Central memory CD8-positive, alpha-beta T cell (primary cell): Measurements from ENCODE around the gene DNAAF3.
"Not testable (repeated sequence)": the region's sequence is repeated elsewhere in the genome, so short reads cannot be mapped to it uniquely, and the experiment has no call there.

Experiments used
- ATAC-seq: fragments of 150-1000 bp; cut with Tn5 transposase; replicated peaks from 2 replicates; pipeline ENCODE4 v1.10.0; 2022; ENCODE audit warnings: mild to moderate bottlenecking, moderate FRiP score, moderate number of reproducible peaks; ENCODE audit not compliant: poor library complexity, severe bottlenecking; ENCODE audit errors: extremely low read depth
- DNase-seq, 2 donors: peaks; one replicate each; pipeline ENCODE4 v3.0.0; 2021; ENCODE audit warnings: low spot score in 2 of 2
- H3K27ac Mint-ChIP-seq: one replicate; pipeline ENCODE4 v1.8.0; 2022; ENCODE audit warnings: low read depth, mild to moderate bottlenecking, moderate library complexity, mixed read lengths
- H3K27me3 Mint-ChIP-seq: one replicate; pipeline ENCODE4 v1.8.0; 2022; ENCODE audit warnings: mixed read lengths
- H3K36me3 Mint-ChIP-seq: one replicate; pipeline ENCODE4 v1.8.0; 2022; ENCODE audit warnings: mild to moderate bottlenecking, moderate library complexity, mixed read lengths; ENCODE audit not compliant: insufficient read depth
- H3K4me1 Mint-ChIP-seq: one replicate; pipeline ENCODE4 v1.8.0; 2022; ENCODE audit warnings: mixed read lengths
- H3K4me3 Mint-ChIP-seq: one replicate; pipeline ENCODE4 v1.8.0; 2022; ENCODE audit warnings: mild to moderate bottlenecking, moderate library complexity, mixed read lengths
- H3K9me3 Mint-ChIP-seq: one replicate; pipeline ENCODE4 v1.8.0; 2022; ENCODE audit warnings: mixed read lengths

DNAAF3 gene

DNA sequence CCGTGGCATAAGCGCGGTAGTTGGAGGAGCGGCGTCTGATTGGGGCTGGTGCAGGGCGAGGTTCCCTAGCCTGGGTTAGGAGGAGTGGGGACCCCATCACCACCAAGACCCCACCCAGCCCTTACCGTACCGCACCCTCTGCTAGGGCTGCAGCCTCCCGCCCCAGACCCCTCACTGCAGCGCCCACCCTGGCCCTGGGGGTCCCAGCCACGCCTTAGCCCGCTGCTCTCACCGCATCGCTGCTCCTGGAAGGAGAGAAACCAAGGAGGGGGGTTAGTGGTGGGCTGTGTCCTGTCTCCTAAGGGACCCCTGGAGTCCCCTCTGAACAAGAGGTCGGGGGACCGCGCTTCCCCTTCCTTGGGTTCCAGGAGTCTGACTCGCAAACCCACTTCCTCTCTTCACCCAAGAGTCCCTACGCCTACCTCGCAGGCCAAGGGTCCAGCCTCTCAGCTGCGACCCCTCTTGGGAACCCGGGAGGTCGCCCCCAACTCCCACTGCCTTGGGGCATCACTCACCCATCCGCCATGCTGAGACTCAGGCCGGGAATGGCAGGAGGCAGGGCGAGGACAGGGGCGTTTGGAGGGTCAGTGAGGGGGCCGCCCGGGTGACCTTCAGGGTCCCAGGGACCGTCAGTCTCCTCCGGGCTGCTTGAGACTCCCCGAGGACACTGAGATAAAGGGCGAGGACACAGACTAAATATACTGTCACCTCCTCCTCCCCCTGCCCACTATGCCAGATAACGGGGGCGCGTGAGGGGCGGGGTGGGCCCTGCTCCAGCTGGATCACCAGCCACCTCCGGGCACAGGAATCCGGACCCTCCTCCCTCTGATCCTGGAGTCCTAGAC is 9.1 kb downstream of the DNAAF3 start, which contains the start of gene TNNI3:
TNNI3 (minus strand) TSS at position 669 of the 845 bp plus-strand sequence; CDS start at position 526, 143 bp downstream.
- Mint-ChIP-seq H3K4me3 (no peak within 1 kb of the TSS), H3K4me1 (peaks cover 27% of the 10 kb centered on the region), H3K9me3 (peaks cover 11% of the 10 kb centered on the region), H3K36me3 (peaks cover 2% of the 10 kb centered on the region), H3K27me3 (peaks cover 52% of the 10 kb centered on the region), H3K27ac (no peak within 1 kb of the TSS)
- ATAC-seq: no peak
- no peak for DNase-seq

GRCh38 chr19:55156202-55157063 is 10.0 kb downstream of the DNAAF3 start:
- no peak for ATAC-seq
- peaks cover 35% of the 10 kb centered on the region for H3K4me1 Mint-ChIP-seq
- H3K27ac Mint-ChIP-seq: no peak overlapping the region
- no peak overlapping the region for H3K4me3 Mint-ChIP-seq
- H3K36me3 Mint-ChIP-seq: peaks cover 4% of the 10 kb centered on the region
- H3K27me3 Mint-ChIP-seq: peaks cover 52% of the 10 kb centered on the region
- no peak for DNase-seq
- H3K9me3 Mint-ChIP-seq: peaks cover 18% of the 10 kb centered on the region

GRCh38 chr19:55155784-55156183 is 10.6 kb downstream of the DNAAF3 start:
- Mint-ChIP-seq H3K9me3 (peaks cover 18% of the 10 kb centered on the region), H3K4me1 (peaks cover 36% of the 10 kb centered on the region), H3K27me3 (peaks cover 49% of the 10 kb centered on the region)
- H3K4me3 Mint-ChIP-seq, H3K36me3 Mint-ChIP-seq, DNase-seq, ATAC-seq, H3K27ac Mint-ChIP-seq: not testable (repeated sequence)

GRCh38 chr19:55153652-55154264 is 12.7 kb downstream of the DNAAF3 start:
- peaks cover 28% of the 10 kb centered on the region for H3K4me1 Mint-ChIP-seq
- ATAC-seq: no peak
- peak overlapping the region; percentile 65 for H3K27ac Mint-ChIP-seq
- peaks cover 44% of the 10 kb centered on the region for H3K27me3 Mint-ChIP-seq
- H3K4me3 Mint-ChIP-seq: no peak overlapping the region
- H3K9me3 Mint-ChIP-seq: peaks cover 18% of the 10 kb centered on the region
- DNase-seq: no peak
- peaks cover 3% of the 10 kb centered on the region for H3K36me3 Mint-ChIP-seq

GRCh38 chr19:55152017-55152416 is 14.4 kb downstream of the DNAAF3 start:
- H3K4me1 Mint-ChIP-seq: peaks cover 23% of the 10 kb centered on the region
- H3K36me3 Mint-ChIP-seq: peaks cover 3% of the 10 kb centered on the region
- H3K27ac Mint-ChIP-seq: peak overlapping the region; percentile 52
- ATAC-seq: no peak
- no peak overlapping the region for H3K4me3 Mint-ChIP-seq
- H3K27me3 Mint-ChIP-seq: peaks cover 36% of the 10 kb centered on the region
- H3K9me3 Mint-ChIP-seq: peaks cover 18% of the 10 kb centered on the region
- no peak for DNase-seq

DNA sequence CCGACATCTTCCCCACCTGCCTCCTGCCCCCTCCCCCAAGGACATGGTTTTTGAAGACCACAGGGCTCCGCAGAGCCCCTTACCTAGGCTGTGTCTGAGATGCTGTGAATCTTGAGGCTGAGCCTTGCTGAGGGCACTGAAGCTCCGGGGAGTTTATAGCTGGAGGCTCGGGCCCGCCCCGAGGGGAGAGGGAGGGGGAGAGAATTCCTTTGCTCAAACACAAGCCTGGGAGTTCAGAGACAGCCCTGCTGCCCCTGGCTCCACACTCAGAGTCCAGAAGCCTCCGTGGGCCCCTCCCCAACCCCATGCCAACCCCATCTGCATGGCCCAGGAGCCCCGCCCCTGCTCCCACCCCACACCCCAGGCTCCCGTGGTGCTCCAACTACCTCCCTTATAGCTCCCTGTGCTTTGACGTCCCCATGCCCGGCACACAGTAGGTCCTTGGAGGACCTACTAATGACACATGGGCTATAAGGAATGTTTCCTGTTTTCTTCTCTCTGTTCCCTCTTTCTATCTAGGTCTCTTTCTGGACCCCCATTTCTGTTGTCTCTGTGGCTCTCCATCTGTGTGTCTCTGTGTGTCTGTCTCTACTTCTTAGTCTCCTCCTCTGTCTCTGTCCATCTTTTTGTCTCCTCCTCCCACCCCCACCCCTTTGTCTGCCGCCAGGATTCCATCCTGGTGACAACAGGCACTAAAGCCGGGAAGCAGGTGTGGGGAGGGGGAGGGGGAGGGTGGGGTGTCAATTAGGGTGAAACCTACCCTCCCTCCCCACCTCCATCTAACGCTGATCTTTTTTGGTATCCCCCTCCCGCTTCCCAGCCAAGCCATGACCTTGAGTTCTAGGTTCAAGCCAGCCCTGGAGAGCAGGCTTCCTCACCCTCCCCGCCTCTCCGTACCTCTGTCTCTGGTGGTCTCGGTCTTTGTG is 17.1 kb downstream of the DNAAF3 start, which contains the start of gene TNNT1:
TNNT1 (minus strand) TSS at position 129 of the 926 bp plus-strand sequence. CDS start 2,049 bp downstream, outside the sequence.
- ATAC-seq (no peak), DNase-seq (no peak)
- no peak within 1 kb of the TSS for H3K27ac Mint-ChIP-seq
- peaks cover 25% of the 10 kb centered on the region for H3K4me1 Mint-ChIP-seq
- H3K4me3 Mint-ChIP-seq: no peak within 1 kb of the TSS
- H3K36me3 Mint-ChIP-seq: peaks cover 4% of the 10 kb centered on the region
- peaks cover 42% of the 10 kb centered on the region for H3K27me3 Mint-ChIP-seq
- H3K9me3 Mint-ChIP-seq: peaks cover 16% of the 10 kb centered on the region

- DNase-seq: no peak
- Mint-ChIP-seq H3K4me1 (peaks cover 16% of the 10 kb centered on the region), H3K9me3 (peaks cover 8% of the 10 kb centered on the region), H3K27ac (no peak overlapping the region), H3K4me3 (no peak overlapping the region), H3K36me3 (peaks cover 5% of the 10 kb centered on the region), H3K27me3 (peaks cover 58% of the 10 kb centered on the region)
- ATAC-seq: no peak
These were observed 18.7 kb downstream of the DNAAF3 start for GRCh38 chr19:55147545-55148251.

- DNase-seq (no peak), ATAC-seq (no peak)
- Mint-ChIP-seq H3K4me1 (peaks cover 10% of the 10 kb centered on the region), H3K27ac (no peak overlapping the region), H3K4me3 (no peak overlapping the region), H3K36me3 (peaks cover 3% of the 10 kb centered on the region), H3K9me3 (peaks cover 1% of the 10 kb centered on the region), H3K27me3 (peaks cover 58% of the 10 kb centered on the region)
These were observed 19.6 kb downstream of the DNAAF3 start for GRCh38 chr19:55146705-55147273.

DNA sequence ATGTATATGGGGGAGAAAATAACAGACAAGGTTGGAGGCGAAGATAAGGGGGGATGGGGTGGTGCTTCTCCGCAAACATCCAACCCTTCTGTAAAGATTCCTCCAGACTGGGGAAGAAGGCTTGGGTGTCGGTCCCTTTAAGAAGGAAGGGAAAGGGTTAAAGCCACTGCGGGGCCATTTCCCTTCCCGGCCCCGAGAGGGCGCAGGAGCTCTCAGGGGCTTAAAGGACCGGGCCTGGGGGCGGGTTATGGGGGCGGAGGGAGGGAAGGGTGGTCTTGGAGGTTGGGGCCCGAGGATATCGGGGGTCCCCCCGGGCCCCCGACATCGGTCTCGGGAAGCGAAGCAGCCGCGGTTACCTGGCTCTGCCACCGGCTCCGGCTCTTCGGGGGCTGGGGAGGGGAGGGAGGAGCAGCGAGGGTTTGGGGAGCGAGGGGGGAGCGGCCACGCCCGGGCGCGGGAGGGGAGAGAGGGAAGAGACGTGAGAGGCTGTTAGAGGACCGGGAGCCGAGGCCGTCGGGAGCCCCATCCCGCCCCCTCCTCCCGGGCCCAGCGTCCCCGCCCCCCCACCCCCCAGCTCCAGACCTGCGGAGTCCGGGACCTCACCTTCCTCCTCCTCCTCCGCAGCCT is 20.2 kb downstream of the DNAAF3 start:
- peaks cover 5% of the 10 kb centered on the region for H3K36me3 Mint-ChIP-seq
- DNase-seq: no peak
- H3K4me3 Mint-ChIP-seq: no peak overlapping the region
- no peak overlapping the region for H3K27ac Mint-ChIP-seq
- H3K9me3 Mint-ChIP-seq: no peaks in the 10 kb centered on the region
- peaks cover 7% of the 10 kb centered on the region for H3K4me1 Mint-ChIP-seq
- ATAC-seq: no peak
- peaks cover 63% of the 10 kb centered on the region for H3K27me3 Mint-ChIP-seq

GRCh38 chr19:55145232-55145631 is 21.2 kb downstream of the DNAAF3 start:
- Mint-ChIP-seq H3K36me3 (peaks cover 5% of the 10 kb centered on the region), H3K4me1 (peaks cover 10% of the 10 kb centered on the region), H3K4me3 (no peak overlapping the region), H3K27me3 (peaks cover 71% of the 10 kb centered on the region), H3K27ac (peak overlapping the region; percentile 51), H3K9me3 (no peaks in the 10 kb centered on the region)
- ATAC-seq (no peak), DNase-seq (no peak)
